Esophagus muscularis mucosa (tissue), 3 donors: ENCODE results near the gene PRM1.

Experiments used
- CTCF ChIP-seq, 3 experiments: fragments of 200-600 bp in 2 of 3; fragments of 450-650 bp in 1 of 3; sonication (generic) in 2 of 3; IDR thresholded peaks; one replicate each; pipeline ENCODE4 v1.5.1; 2017 to 2019; ENCODE audit warnings: antibody characterized with exemption in 3 of 3, mild to moderate bottlenecking in 2 of 3, moderate library complexity in 1 of 3
- EP300 ChIP-seq: sonication (generic); formaldehyde crosslinking; IDR thresholded peaks from one replicate; pipeline ENCODE4 v1.6.1; 2017; ENCODE audit warnings: antibody characterized with exemption

- TF ChIP-seq EP300 (no peak), CTCF (IDR thresholded peaks at IDR 0.05) (no peak)
These were observed 31.8 kb upstream of the PRM1 start for GRCh38 chr16:11312718-11313492.
